ENCODE data around the gene CTNNA1.

- TF ChIP-seq EZH2 (IDR thresholded peaks at IDR 0.05; ENCODE audit: insufficient read depth, poor library complexity, severe bottlenecking) (no peak), EZH2phosphoT487 (IDR thresholded peaks at IDR 0.05; ENCODE audit: insufficient read depth, low read depth) (no peak)
These were observed 51.9 kb downstream of the CTNNA1 start for GRCh38 chr5:138805096-138805495.
